ENCODE measurements around the gene TBC1D13.
"Not testable (repeated sequence)": the region's sequence is repeated elsewhere in the genome, so short reads cannot be mapped to it uniquely, and the experiment has no call there.

TBC1D13 gene

GRCh38 chr9:128785427-128785826 is 1.6 kb upstream of the TBC1D13 start:
- no peak for DNase-seq (ENCODE audit: low spot score)

GRCh38 chr9:128787659-128788058 is 606 bp downstream of the TBC1D13 start:
- no peak for DNase-seq (ENCODE audit: low spot score)

- DNase-seq (ENCODE audit: low spot score): no peak
Observed at GRCh38 chr9:128788445-128788844, 1.4 kb downstream of the TBC1D13 start.

GRCh38 chr9:128790536-128790935 is 3.5 kb downstream of the TBC1D13 start:
- no peak for DNase-seq (ENCODE audit: low spot score)

- DNase-seq (ENCODE audit: low spot score): no peak
Observed at GRCh38 chr9:128792134-128792533, 5.1 kb downstream of the TBC1D13 start.

GRCh38 chr9:128792978-128793686 is 6.1 kb downstream of the TBC1D13 start:
- DNase-seq (ENCODE audit: low spot score): no peak

GRCh38 chr9:128794961-128795360 is 7.9 kb downstream of the TBC1D13 start:
- not testable (repeated sequence) for DNase-seq (ENCODE audit: low spot score)

- DNase-seq (ENCODE audit: low spot score): no peak
Observed at GRCh38 chr9:128798896-128799295, 11.8 kb downstream of the TBC1D13 start.

- DNase-seq (ENCODE audit: low spot score): no peak
Observed at GRCh38 chr9:128800061-128800460, 13.0 kb downstream of the TBC1D13 start.

GRCh38 chr9:128802482-128802881 is 15.4 kb downstream of the TBC1D13 start:
- DNase-seq (ENCODE audit: low spot score): no peak

GRCh38 chr9:128805661-128806060 is 18.6 kb downstream of the TBC1D13 start:
- no peak for DNase-seq (ENCODE audit: low spot score)

GRCh38 chr9:128807827-128808226 is 20.8 kb downstream of the TBC1D13 start:
- no peak for DNase-seq (ENCODE audit: low spot score)

GRCh38 chr9:128808543-128808942 is 21.5 kb downstream of the TBC1D13 start:
- DNase-seq (ENCODE audit: low spot score): no peak

- no peak for DNase-seq (ENCODE audit: low spot score)
Observed at GRCh38 chr9:128809036-128809599, 22.1 kb downstream of the TBC1D13 start.

- no peak for DNase-seq (ENCODE audit: low spot score)
Observed at GRCh38 chr9:128809831-128810230, 22.8 kb downstream of the TBC1D13 start.

GRCh38 chr9:128810873-128811272 is 23.8 kb downstream of the TBC1D13 start:
- DNase-seq (ENCODE audit: low spot score): no peak

- DNase-seq (ENCODE audit: low spot score): peak; percentile 99
Observed at GRCh38 chr9:128818099-128818838, 31.2 kb downstream of the TBC1D13 start, which contains the start of gene ENDOG. Gene ENDOG, plus strand, starts transcription at chr9:128818500. Its CDS starts 185 bp downstream, at chr9:128818685.

GRCh38 chr9:128818839-128819715 is 32.0 kb downstream of the TBC1D13 start:
- DNase-seq (ENCODE audit: low spot score): no peak

- no peak for DNase-seq (ENCODE audit: low spot score)
Observed at GRCh38 chr9:128819716-128820664, 32.9 kb downstream of the TBC1D13 start.

GRCh38 chr9:128820665-128821583 is 33.9 kb downstream of the TBC1D13 start:
- no peak for DNase-seq (ENCODE audit: low spot score)

Data from hematopoietic multipotent progenitor cell treated with erythropoietin and hydrocortisone succinate and interleukin-3 and kit ligand, for 17 days (in vitro differentiated cells).